HEK293 (cell line): ENCODE measurements around the gene ZNF229.

Experiments
- FEZF1 ChIP-seq: fragments of 450-650 bp; formaldehyde crosslinking; IDR thresholded peaks from 2 replicates; pipeline ENCODE4 v1.5.1; 2016; ENCODE audit warnings: missing biosample characterization, missing genetic modification characterization
- GLI2 ChIP-seq: fragments of 450-650 bp; formaldehyde crosslinking; IDR thresholded peaks from 2 replicates; pipeline ENCODE4; 2017; ENCODE audit warnings: missing biosample characterization, missing genetic modification characterization, low read depth, borderline replicate concordance
- KLF16 ChIP-seq: fragments of 450-650 bp; formaldehyde crosslinking; IDR thresholded peaks from 2 replicates; pipeline ENCODE4 v1.5.1; 2017; ENCODE audit warnings: missing biosample characterization, missing genetic modification characterization
- KLF8 ChIP-seq: fragments of 450-650 bp; formaldehyde crosslinking; IDR thresholded peaks from 2 replicates; pipeline ENCODE4 v1.5.1; 2016; ENCODE audit warnings: missing biosample characterization, missing genetic modification characterization
- PBX3 ChIP-seq: sonication (generic); formaldehyde crosslinking; IDR thresholded peaks from 2 replicates; pipeline ENCODE4 v1.8.1; 2022; ENCODE audit warnings: mild to moderate bottlenecking, moderate library complexity, missing genetic modification reagents
- PRDM1 ChIP-seq: fragments of 450-650 bp; formaldehyde crosslinking; IDR thresholded peaks from 2 replicates; pipeline ENCODE4; 2016; ENCODE audit warnings: missing biosample characterization, missing genetic modification characterization
- RBAK ChIP-seq: fragments of 450-650 bp; formaldehyde crosslinking; IDR thresholded peaks from 2 replicates; pipeline ENCODE4 v1.5.1; 2016; ENCODE audit warnings: missing biosample characterization, missing genetic modification characterization
- SCRT1 ChIP-seq: fragments of 450-650 bp; formaldehyde crosslinking; IDR thresholded peaks from 2 replicates; pipeline ENCODE4 v1.5.1; 2016; ENCODE audit warnings: missing biosample characterization, missing genetic modification characterization, borderline replicate concordance
- ZBTB1 ChIP-seq: fragments of 450-650 bp; formaldehyde crosslinking; IDR thresholded peaks from 2 replicates; pipeline ENCODE4 v1.5.1; 2016; ENCODE audit warnings: missing biosample characterization, missing genetic modification characterization
- ZBTB10 ChIP-seq: fragments of 450-650 bp; formaldehyde crosslinking; IDR thresholded peaks from 2 replicates; pipeline ENCODE4 v1.5.1; 2016; ENCODE audit warnings: missing biosample characterization, missing genetic modification characterization
- ZBTB26 ChIP-seq: fragments of 450-650 bp; formaldehyde crosslinking; optimal IDR thresholded peaks from 2 replicates; pipeline ENCODE3; 2016; ENCODE audit warnings: missing biosample characterization, mild to moderate bottlenecking, missing genetic modification characterization
- ZFHX2 ChIP-seq: fragments of 450-650 bp; formaldehyde crosslinking; conservative IDR thresholded peaks from 2 replicates; pipeline ENCODE4 v1.5.1; 2016; ENCODE audit warnings: missing biosample characterization, missing genetic modification characterization
- ZIC2 ChIP-seq: fragments of 450-650 bp; formaldehyde crosslinking; IDR thresholded peaks from 2 replicates; pipeline ENCODE4 v1.5.1; 2016; ENCODE audit warnings: missing biosample characterization, missing genetic modification characterization
- ZNF138 ChIP-seq: fragments of 450-650 bp; formaldehyde crosslinking; IDR thresholded peaks from 2 replicates; pipeline ENCODE4 v1.5.1; 2016; ENCODE audit warnings: missing biosample characterization, missing genetic modification characterization, borderline replicate concordance
- ZNF157 ChIP-seq: fragments of 450-650 bp; formaldehyde crosslinking; IDR thresholded peaks from 2 replicates; pipeline ENCODE4 v1.5.1; 2016; ENCODE audit warnings: missing biosample characterization, missing genetic modification characterization
- ZNF2 ChIP-seq: fragments of 450-650 bp; formaldehyde crosslinking; IDR thresholded peaks from 2 replicates; pipeline ENCODE4 v1.5.1; 2016; ENCODE audit warnings: missing biosample characterization, missing genetic modification characterization
- ZNF211 ChIP-seq: fragments of 450-650 bp; formaldehyde crosslinking; IDR thresholded peaks from 2 replicates; pipeline ENCODE4 v1.5.1; 2016; ENCODE audit warnings: low read depth, missing biosample characterization, missing genetic modification characterization
- ZNF266 ChIP-seq: fragments of 450-650 bp; formaldehyde crosslinking; IDR thresholded peaks from 2 replicates; pipeline ENCODE4 v1.5.1; 2016; ENCODE audit warnings: missing biosample characterization, missing genetic modification characterization, low read depth
- ZNF391 ChIP-seq: fragments of 450-650 bp; formaldehyde crosslinking; IDR thresholded peaks from 2 replicates; pipeline ENCODE4 v1.5.1; 2016; ENCODE audit warnings: low read depth, missing biosample characterization, missing genetic modification characterization, borderline replicate concordance
- ZNF416 ChIP-seq: fragments of 450-650 bp; formaldehyde crosslinking; IDR thresholded peaks from 2 replicates; pipeline ENCODE4 v1.5.1; 2016; ENCODE audit warnings: missing biosample characterization, missing genetic modification characterization
- ZNF473 ChIP-seq: fragments of 450-650 bp; formaldehyde crosslinking; IDR thresholded peaks from 2 replicates; pipeline ENCODE4 v1.5.1; 2017; ENCODE audit warnings: missing biosample characterization, missing genetic modification characterization
- ZNF529 ChIP-seq: fragments of 450-650 bp; formaldehyde crosslinking; IDR thresholded peaks from 2 replicates; pipeline ENCODE4 v1.5.1; 2017; ENCODE audit warnings: missing genetic modification characterization, missing biosample characterization; ENCODE audit not compliant: insufficient replicate concordance
- ZNF530 ChIP-seq: fragments of 450-650 bp; formaldehyde crosslinking; IDR thresholded peaks from 2 replicates; pipeline ENCODE4 v1.5.1; 2016; ENCODE audit warnings: low read depth, missing biosample characterization, missing genetic modification characterization
- ZNF561 ChIP-seq: fragments of 450-650 bp; IDR thresholded peaks from 2 replicates; pipeline ENCODE4 v1.5.1; 2018; ENCODE audit warnings: missing biosample characterization, missing genetic modification characterization, borderline replicate concordance
- ZNF610 ChIP-seq: fragments of 450-650 bp; formaldehyde crosslinking; IDR thresholded peaks from 2 replicates; pipeline ENCODE4 v1.5.1; 2016; ENCODE audit warnings: missing biosample characterization, missing genetic modification characterization, borderline replicate concordance
- ZNF777 ChIP-seq: fragments of 450-650 bp; formaldehyde crosslinking; IDR thresholded peaks from 2 replicates; pipeline ENCODE4 v1.5.1; 2017; ENCODE audit warnings: missing biosample characterization, missing genetic modification characterization, borderline replicate concordance
- ZNF791 ChIP-seq: fragments of 450-650 bp; formaldehyde crosslinking; IDR thresholded peaks from 2 replicates; pipeline ENCODE4 v1.5.1; 2016; ENCODE audit warnings: missing biosample characterization, missing genetic modification characterization
- TF ChIP-seq, protein P1 (sequence below): fragments of 450-650 bp; formaldehyde crosslinking; IDR thresholded peaks from 2 replicates; pipeline ENCODE4 v1.5.1; 2017; ENCODE audit warnings: missing biosample characterization, missing genetic modification characterization
- TF ChIP-seq, protein P2 (sequence below): fragments of 450-650 bp; formaldehyde crosslinking; IDR thresholded peaks from 2 replicates; pipeline ENCODE4 v1.5.1; 2016; ENCODE audit warnings: missing biosample characterization, missing genetic modification characterization, low read depth
- TF ChIP-seq, protein P3 (sequence below): fragments of 450-650 bp; formaldehyde crosslinking; IDR thresholded peaks from 2 replicates; pipeline ENCODE4 v1.5.1; 2016; ENCODE audit warnings: missing biosample characterization, missing genetic modification characterization

ZNF229 gene

GRCh38 chr19:44401139-44402115, 46.8 kb downstream of the ZNF229 start, which contains the start of gene ZNF285 (continued):
- TF ChIP-seq, protein P1, sequence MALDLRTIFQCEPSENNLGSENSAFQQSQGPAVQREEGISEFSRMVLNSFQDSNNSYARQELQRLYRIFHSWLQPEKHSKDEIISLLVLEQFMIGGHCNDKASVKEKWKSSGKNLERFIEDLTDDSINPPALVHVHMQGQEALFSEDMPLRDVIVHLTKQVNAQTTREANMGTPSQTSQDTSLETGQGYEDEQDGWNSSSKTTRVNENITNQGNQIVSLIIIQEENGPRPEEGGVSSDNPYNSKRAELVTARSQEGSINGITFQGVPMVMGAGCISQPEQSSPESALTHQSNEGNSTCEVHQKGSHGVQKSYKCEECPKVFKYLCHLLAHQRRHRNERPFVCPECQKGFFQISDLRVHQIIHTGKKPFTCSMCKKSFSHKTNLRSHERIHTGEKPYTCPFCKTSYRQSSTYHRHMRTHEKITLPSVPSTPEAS (tag by site-specific recombination), result no peak
- peak; percentile 48; the same call in 1 of the 2 replicates for TF ChIP-seq ZNF2 (tag by site-specific recombination)
- TF ChIP-seq ZNF416 (tag by site-specific recombination), result no peak
- no peak for TF ChIP-seq GLI2 (tag by site-specific recombination)
- TF ChIP-seq ZBTB10 (tag by site-specific recombination), result 0 out of 2 replicates have a peak, but pooled peaks have one; percentile 44
- peak; percentile 41; the same call in 1 of the 2 replicates for TF ChIP-seq KLF8 (tag by site-specific recombination)
- TF ChIP-seq ZNF157 (tag by site-specific recombination), result no peak
- TF ChIP-seq ZNF530, result no peak
- no peak for TF ChIP-seq KLF16
- TF ChIP-seq ZNF473 (tag by site-specific recombination), result no peak
- TF ChIP-seq SCRT1 (tag by site-specific recombination), result no peak
- TF ChIP-seq ZNF266 (tag by site-specific recombination), result no peak
- no peak for TF ChIP-seq ZNF561 (tag by site-specific recombination)
- TF ChIP-seq ZNF791 (tag by site-specific recombination), result no peak
- TF ChIP-seq ZFHX2 (tag by site-specific recombination), result peak; percentile 94
- TF ChIP-seq ZNF138 (tag by site-specific recombination), result no peak
- no peak for TF ChIP-seq ZNF529
- TF ChIP-seq ZNF777 (tag by site-specific recombination), result no peak; the same call in 1 of the 2 replicates
- TF ChIP-seq PBX3, result no peak
- TF ChIP-seq ZNF211 (tag by site-specific recombination), result no peak
- no peak for TF ChIP-seq ZIC2 (tag by site-specific recombination)
- TF ChIP-seq FEZF1 (tag by site-specific recombination), result no peak
- no peak for TF ChIP-seq RBAK (tag by site-specific recombination)
- no peak for TF ChIP-seq ZBTB1 (tag by site-specific recombination)
- no peak for TF ChIP-seq PRDM1 (tag by site-specific recombination)
- no peak for TF ChIP-seq ZNF610 (tag by site-specific recombination)
- TF ChIP-seq, protein P2, sequence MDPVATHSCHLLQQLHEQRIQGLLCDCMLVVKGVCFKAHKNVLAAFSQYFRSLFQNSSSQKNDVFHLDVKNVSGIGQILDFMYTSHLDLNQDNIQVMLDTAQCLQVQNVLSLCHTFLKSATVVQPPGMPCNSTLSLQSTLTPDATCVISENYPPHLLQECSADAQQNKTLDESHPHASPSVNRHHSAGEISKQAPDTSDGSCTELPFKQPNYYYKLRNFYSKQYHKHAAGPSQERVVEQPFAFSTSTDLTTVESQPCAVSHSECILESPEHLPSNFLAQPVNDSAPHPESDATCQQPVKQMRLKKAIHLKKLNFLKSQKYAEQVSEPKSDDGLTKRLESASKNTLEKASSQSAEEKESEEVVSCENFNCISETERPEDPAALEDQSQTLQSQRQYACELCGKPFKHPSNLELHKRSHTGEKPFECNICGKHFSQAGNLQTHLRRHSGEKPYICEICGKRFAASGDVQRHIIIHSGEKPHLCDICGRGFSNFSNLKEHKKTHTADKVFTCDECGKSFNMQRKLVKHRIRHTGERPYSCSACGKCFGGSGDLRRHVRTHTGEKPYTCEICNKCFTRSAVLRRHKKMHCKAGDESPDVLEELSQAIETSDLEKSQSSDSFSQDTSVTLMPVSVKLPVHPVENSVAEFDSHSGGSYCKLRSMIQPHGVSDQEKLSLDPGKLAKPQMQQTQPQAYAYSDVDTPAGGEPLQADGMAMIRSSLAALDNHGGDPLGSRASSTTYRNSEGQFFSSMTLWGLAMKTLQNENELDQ (tag by site-specific recombination), result no peak
- TF ChIP-seq ZNF391, result no peak
- TF ChIP-seq, protein P3, sequence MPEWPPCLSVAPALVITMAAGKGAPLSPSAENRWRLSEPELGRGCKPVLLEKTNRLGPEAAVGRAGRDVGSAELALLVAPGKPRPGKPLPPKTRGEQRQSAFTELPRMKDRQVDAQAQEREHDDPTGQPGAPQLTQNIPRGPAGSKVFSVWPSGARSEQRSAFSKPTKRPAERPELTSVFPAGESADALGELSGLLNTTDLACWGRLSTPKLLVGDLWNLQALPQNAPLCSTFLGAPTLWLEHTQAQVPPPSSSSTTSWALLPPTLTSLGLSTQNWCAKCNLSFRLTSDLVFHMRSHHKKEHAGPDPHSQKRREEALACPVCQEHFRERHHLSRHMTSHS (tag by site-specific recombination), result no peak
- peak; percentile 23 for TF ChIP-seq ZBTB26 (tag by site-specific recombination)
